Nephron (organoid): Measurements from ENCODE around the gene TAS2R40.
A peak's percentile ranks its signal among the peaks of the same experiment; 100 is the strongest.

Experiments
- H3K27ac Mint-ChIP-seq, 3 experiments: 2 replicates each; pipeline ENCODE4 v1.8.0; 2020; ENCODE audit warnings: mixed read lengths in 3 of 3, mild to moderate bottlenecking in 2 of 3, moderate library complexity in 1 of 3
- H3K27me3 Mint-ChIP-seq: 2 replicates; pipeline ENCODE4 v1.8.0; 2021; ENCODE audit warnings: low read depth, mild to moderate bottlenecking, moderate library complexity, mixed read lengths
- H3K36me3 Mint-ChIP-seq: 2 replicates; pipeline ENCODE4 v1.8.0; 2020; ENCODE audit warnings: low read depth, mixed read lengths
- H3K4me1 Mint-ChIP-seq: 2 replicates; pipeline ENCODE4 v1.8.0; 2020; ENCODE audit warnings: mixed read lengths
- H3K4me3 Mint-ChIP-seq, 3 experiments: 2 replicates each; pipeline ENCODE4 v1.8.0; 2020; ENCODE audit warnings: mild to moderate bottlenecking in 3 of 3, mixed read lengths in 3 of 3, moderate library complexity in 2 of 3
- H3K9me3 Mint-ChIP-seq: 2 replicates; pipeline ENCODE4 v1.8.0; 2020; ENCODE audit warnings: mixed read lengths
- CTCF ChIP-seq, 3 experiments: fragments of 200-600 bp; sonication (generic); IDR thresholded peaks; one replicate each; pipeline ENCODE4 v1.5.0; 2021; ENCODE audit warnings: antibody characterized with exemption in 3 of 3; ENCODE audit not compliant: unreplicated experiment in 3 of 3

Gene TAS2R40

GRCh38 chr7:143240291-143241168, 18.7 kb downstream of the TAS2R40 start:
- Mint-ChIP-seq H3K36me3 (no peaks in the 10 kb centered on the region), H3K27ac (no peak overlapping the region), H3K9me3 (peaks cover 24% of the 10 kb centered on the region), H3K4me1 (peaks cover 29% of the 10 kb centered on the region), H3K27me3 (peaks cover 10% of the 10 kb centered on the region), H3K4me3 (no peak overlapping the region)
- TF ChIP-seq CTCF (IDR thresholded peaks at IDR 0.05; ENCODE audit: unreplicated experiment in 3 of 3) = peak; percentile 91 to 96 (median 95)

- no peak overlapping the region for H3K4me3 Mint-ChIP-seq
- H3K27ac Mint-ChIP-seq = no peak overlapping the region
- H3K36me3 Mint-ChIP-seq = no peaks in the 10 kb centered on the region
- H3K4me1 Mint-ChIP-seq = peaks cover 29% of the 10 kb centered on the region
- peaks cover 7% of the 10 kb centered on the region for H3K9me3 Mint-ChIP-seq
- TF ChIP-seq CTCF (IDR thresholded peaks at IDR 0.05; ENCODE audit: unreplicated experiment in 3 of 3) = no peak
- peaks cover 11% of the 10 kb centered on the region for H3K27me3 Mint-ChIP-seq
Observed at GRCh38 chr7:143242306-143242705, 20.5 kb downstream of the TAS2R40 start.

- Mint-ChIP-seq H3K4me3 (no peak overlapping the region), H3K9me3 (peaks cover 5% of the 10 kb centered on the region), H3K27ac (peak overlapping the region in 1 of 3 experiments; percentile 37), H3K4me1 (peaks cover 29% of the 10 kb centered on the region), H3K36me3 (no peaks in the 10 kb centered on the region), H3K27me3 (peaks cover 11% of the 10 kb centered on the region)
- TF ChIP-seq CTCF (IDR thresholded peaks at IDR 0.05; ENCODE audit: unreplicated experiment in 3 of 3) = no peak
Observed at GRCh38 chr7:143243111-143243510, 21.3 kb downstream of the TAS2R40 start.

GRCh38 chr7:143243614-143244013, 21.8 kb downstream of the TAS2R40 start:
- no peak overlapping the region for H3K27ac Mint-ChIP-seq

GRCh38 chr7:143244321-143244720, 22.5 kb downstream of the TAS2R40 start:
- Mint-ChIP-seq H3K36me3 (no peaks in the 10 kb centered on the region), H3K27ac (no peak overlapping the region), H3K9me3 (peaks cover 3% of the 10 kb centered on the region), H3K27me3 (peaks cover 15% of the 10 kb centered on the region), H3K4me1 (peaks cover 23% of the 10 kb centered on the region), H3K4me3 (no peak overlapping the region)
- TF ChIP-seq CTCF (IDR thresholded peaks at IDR 0.05; ENCODE audit: unreplicated experiment in 3 of 3) = no peak

More at GRCh38 chr7:143243614-143244013, 21.8 kb downstream of the TAS2R40 start:
- H3K4me3 Mint-ChIP-seq = no peak overlapping the region
- H3K4me1 Mint-ChIP-seq = peaks cover 29% of the 10 kb centered on the region
- no peak for TF ChIP-seq CTCF (IDR thresholded peaks at IDR 0.05; ENCODE audit: unreplicated experiment in 3 of 3)
- H3K36me3 Mint-ChIP-seq = no peaks in the 10 kb centered on the region
- H3K9me3 Mint-ChIP-seq = peaks cover 3% of the 10 kb centered on the region
- H3K27me3 Mint-ChIP-seq = peaks cover 11% of the 10 kb centered on the region

GRCh38 chr7:143245123-143245522, 23.3 kb downstream of the TAS2R40 start:
- Mint-ChIP-seq H3K27ac (no peak overlapping the region), H3K4me3 (no peak overlapping the region), H3K27me3 (peaks cover 15% of the 10 kb centered on the region), H3K36me3 (peaks cover 3% of the 10 kb centered on the region), H3K9me3 (peaks cover 3% of the 10 kb centered on the region), H3K4me1 (peaks cover 22% of the 10 kb centered on the region)
- no peak for TF ChIP-seq CTCF (IDR thresholded peaks at IDR 0.05; ENCODE audit: unreplicated experiment in 3 of 3)
